ENCODE results near the gene FHL5. TPM values are rescaled to one million over a fixed set of nuclear protein-coding genes. Genes with fewer than 3 reads are reported as not detected.

Gene FHL5
- total and polyA plus RNA-seq, 10 donors: 1.6 to 9.6 (median 2.9) TPM

- no peak overlapping the region for H3K4me3 ChIP-seq
- no peaks in the 10 kb centered on the region for H3K9me3 ChIP-seq
- H3K4me1 ChIP-seq: peaks cover 0 to 24% (median 4%) of the 10 kb centered on the region in 6 donors
- intact Hi-C loops (cut with DNase I; ENCODE audit: low total_unique reads): no loop called here
- TF ChIP-seq POLR2AphosphoS5 (IDR thresholded peaks at IDR 0.05): no peak
- no peak for TF ChIP-seq CTCF (IDR thresholded peaks at IDR 0.05 in 8 of 11, conservative IDR thresholded peaks at IDR 0.05 in 3 of 11)
- TF ChIP-seq POLR2A (IDR thresholded peaks at IDR 0.05): no peak
- DNase-seq: no peak
- H3K27ac ChIP-seq: no peak overlapping the region
- H3K27me3 ChIP-seq (replicated peaks in 1 of 7): no peaks in the 10 kb centered on the region
- no peaks in the 10 kb centered on the region for H3K36me3 ChIP-seq
- 67 to 91% (median 84%) methylated on average over 2 of the region's 2 CpGs for WGBS, 5 donors
Observed at GRCh38 chr6:96613291-96613999, 50.5 kb downstream of the FHL5 start.

- TF ChIP-seq POLR2AphosphoS5 (IDR thresholded peaks at IDR 0.05): no peak
- no peak for TF ChIP-seq CTCF (IDR thresholded peaks at IDR 0.05 in 8 of 11, conservative IDR thresholded peaks at IDR 0.05 in 3 of 11)
- TF ChIP-seq POLR2A (IDR thresholded peaks at IDR 0.05): no peak
- DNase-seq: no peak
- WGBS, 5 donors: 66 to 80% (median 72%) methylated on average over 6 of the region's 6 CpGs
- intact Hi-C loops (cut with DNase I; ENCODE audit: low total_unique reads): no loop called here
- Histone ChIP-seq H3K4me3 (no peak overlapping the region), H3K9me3 (no peaks in the 10 kb centered on the region), H3K27me3 (replicated peaks in 1 of 7) (peaks cover 0 to 6% (median 0%) of the 10 kb centered on the region in 7 donors), H3K4me1 (no peaks in the 10 kb centered on the region), H3K27ac (no peak overlapping the region), H3K36me3 (no peaks in the 10 kb centered on the region)
Observed at GRCh38 chr6:96620851-96621250, 57.9 kb downstream of the FHL5 start.

GRCh38 chr6:96621983-96622382 is 59.1 kb downstream of the FHL5 start:
- Histone ChIP-seq H3K9me3 (no peaks in the 10 kb centered on the region), H3K4me1 (peaks cover 0 to 3% (median 0%) of the 10 kb centered on the region in 6 donors), H3K27ac (no peak overlapping the region), H3K4me3 (no peak overlapping the region), H3K27me3 (replicated peaks in 1 of 7) (peaks cover 0 to 6% (median 0%) of the 10 kb centered on the region in 7 donors), H3K36me3 (no peaks in the 10 kb centered on the region)
- no peak for DNase-seq
- no peak for TF ChIP-seq POLR2AphosphoS5 (IDR thresholded peaks at IDR 0.05)
- TF ChIP-seq CTCF (IDR thresholded peaks at IDR 0.05 in 8 of 11, conservative IDR thresholded peaks at IDR 0.05 in 3 of 11): no peak
- no peak for TF ChIP-seq POLR2A (IDR thresholded peaks at IDR 0.05)
- intact Hi-C loops (cut with DNase I; ENCODE audit: low total_unique reads): no loop called here
- WGBS, 5 donors: 36 to 71% (median 39%) methylated on average over 2 of the region's 2 CpGs

- TF ChIP-seq POLR2A (IDR thresholded peaks at IDR 0.05) (no peak), POLR2AphosphoS5 (IDR thresholded peaks at IDR 0.05) (no peak), CTCF (IDR thresholded peaks at IDR 0.05 in 8 of 11, conservative IDR thresholded peaks at IDR 0.05 in 3 of 11) (no peak)
- Histone ChIP-seq H3K27me3 (replicated peaks in 1 of 7) (peaks cover 0 to 6% (median 0%) of the 10 kb centered on the region in 7 donors), H3K4me1 (peaks cover 0 to 4% (median 0%) of the 10 kb centered on the region in 6 donors), H3K4me3 (no peak overlapping the region), H3K9me3 (no peaks in the 10 kb centered on the region), H3K36me3 (no peaks in the 10 kb centered on the region), H3K27ac (no peak overlapping the region)
- intact Hi-C loops (cut with DNase I; ENCODE audit: low total_unique reads): loop anchor here (5.0 kb wide), 1 partner anchor 437 kb away; no protein-coding TSS in a partner anchor
- no peak for DNase-seq
- 35 to 60% (median 43%) methylated on average over 3 of the region's 3 CpGs for WGBS, 5 donors
Observed at GRCh38 chr6:96624957-96625356, 62.0 kb downstream of the FHL5 start.

Measured in spleen (tissue), 11 donors.